Hematopoietic multipotent progenitor cell treated with erythropoietin and hydrocortisone succinate and interleukin-3 and kit ligand, for 6 days (in vitro differentiated cells): ENCODE data around the gene COMMD9.
A peak's percentile ranks its signal among the peaks of the same experiment; 100 is the strongest.
"Not testable (repeated sequence)": the region's sequence is repeated elsewhere in the genome, so short reads cannot be mapped to it uniquely, and the experiment has no call there.

Experiments used
- DNase-seq: peaks from one replicate; pipeline ENCODE4 v3.0.0-alpha.2; 2015

COMMD9 gene

DNA sequence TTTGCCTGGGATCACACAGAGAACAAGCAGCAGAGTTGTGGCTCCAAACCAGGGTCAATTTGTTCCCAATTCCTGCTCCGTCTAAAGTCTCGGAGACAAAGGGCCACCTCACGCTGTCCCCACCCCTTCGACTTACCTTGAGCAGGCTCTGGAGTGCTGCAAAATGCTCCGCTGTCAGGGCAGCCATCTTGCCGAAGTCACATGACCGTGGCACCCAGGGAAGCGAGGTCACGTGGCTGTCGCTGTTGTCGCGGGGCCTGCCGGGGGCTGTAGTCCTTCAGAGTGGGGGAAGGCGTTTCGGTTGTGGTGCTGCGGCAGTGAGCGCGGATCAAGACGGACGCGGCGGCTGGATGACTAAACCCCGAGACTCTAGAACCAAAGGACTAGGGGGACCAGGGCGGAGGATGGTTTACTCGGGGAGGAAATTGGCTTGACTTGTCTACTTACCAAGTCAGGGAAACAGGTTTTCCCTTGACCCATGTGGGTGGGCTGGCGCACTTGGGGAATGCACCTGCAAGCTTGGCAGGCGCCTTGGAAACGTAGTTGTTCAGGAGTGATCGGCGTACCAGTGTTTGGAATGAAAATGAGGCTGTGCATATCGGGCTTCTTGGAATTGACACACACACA is at the start of gene COMMD9:
Gene COMMD9 (minus strand): TSS at position 199 of the 627 bp plus-strand sequence. CDS start 12 bp downstream, at position 187.
- peak; percentile 97 for DNase-seq

DNA sequence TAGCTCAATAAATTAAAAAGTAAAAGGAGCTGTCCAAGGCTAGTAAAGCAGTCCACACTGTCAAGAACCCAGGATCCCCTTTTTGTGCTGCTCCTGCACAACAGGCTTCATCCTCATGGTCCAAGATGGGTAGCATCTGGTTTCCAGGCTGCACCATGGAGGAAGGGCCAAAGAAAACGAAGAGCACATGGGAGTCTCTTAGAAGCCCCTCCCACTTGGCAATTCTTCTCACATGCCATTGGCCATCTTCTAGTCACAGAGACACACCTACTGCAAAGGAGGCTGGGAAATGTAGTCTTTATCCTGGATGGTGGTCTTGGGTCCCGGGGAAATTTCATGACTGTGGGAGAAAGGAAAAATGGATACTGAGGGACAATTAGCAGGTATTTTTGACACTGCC is 44.7 kb upstream of the COMMD9 start:
- DNase-seq = peak; percentile 59

DNA sequence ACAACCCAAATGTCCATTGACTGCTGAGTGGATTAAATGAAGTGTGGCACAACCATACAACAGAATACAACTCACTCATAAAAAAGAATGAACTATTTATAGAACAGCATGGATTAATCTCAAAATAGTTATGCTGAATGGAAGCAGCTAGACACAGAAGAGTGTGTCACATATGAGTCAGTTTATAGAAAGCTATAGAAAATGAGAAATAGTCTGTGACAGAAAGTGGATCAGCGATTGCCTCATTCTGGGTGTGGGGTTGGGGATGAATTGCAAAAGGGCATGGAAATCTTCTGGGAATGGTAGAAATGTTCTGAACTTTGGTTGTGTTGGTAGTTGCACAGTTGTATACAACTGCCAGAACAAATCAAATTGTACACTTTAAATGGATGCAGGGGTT is 44.2 kb upstream of the COMMD9 start:
- DNase-seq = no peak

DNA sequence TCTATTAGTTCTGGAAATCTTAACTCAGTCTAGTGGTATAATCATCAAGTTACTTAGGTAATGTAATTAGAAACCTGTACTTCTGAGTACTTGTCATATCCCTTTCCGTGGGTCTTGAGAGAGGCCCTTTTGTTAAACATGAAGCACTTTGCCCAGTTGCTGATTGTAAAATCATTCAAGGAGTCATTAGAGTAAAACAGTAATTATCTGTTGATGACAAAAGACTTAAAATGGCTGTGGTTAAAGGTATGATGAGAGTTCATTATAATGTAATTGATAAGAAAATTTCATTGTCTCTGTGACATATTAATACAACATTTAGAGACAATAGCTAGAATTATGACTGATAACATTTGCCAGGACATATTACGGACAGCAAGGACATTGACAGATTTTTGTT is 41.2 kb upstream of the COMMD9 start:
- no peak for DNase-seq

DNA sequence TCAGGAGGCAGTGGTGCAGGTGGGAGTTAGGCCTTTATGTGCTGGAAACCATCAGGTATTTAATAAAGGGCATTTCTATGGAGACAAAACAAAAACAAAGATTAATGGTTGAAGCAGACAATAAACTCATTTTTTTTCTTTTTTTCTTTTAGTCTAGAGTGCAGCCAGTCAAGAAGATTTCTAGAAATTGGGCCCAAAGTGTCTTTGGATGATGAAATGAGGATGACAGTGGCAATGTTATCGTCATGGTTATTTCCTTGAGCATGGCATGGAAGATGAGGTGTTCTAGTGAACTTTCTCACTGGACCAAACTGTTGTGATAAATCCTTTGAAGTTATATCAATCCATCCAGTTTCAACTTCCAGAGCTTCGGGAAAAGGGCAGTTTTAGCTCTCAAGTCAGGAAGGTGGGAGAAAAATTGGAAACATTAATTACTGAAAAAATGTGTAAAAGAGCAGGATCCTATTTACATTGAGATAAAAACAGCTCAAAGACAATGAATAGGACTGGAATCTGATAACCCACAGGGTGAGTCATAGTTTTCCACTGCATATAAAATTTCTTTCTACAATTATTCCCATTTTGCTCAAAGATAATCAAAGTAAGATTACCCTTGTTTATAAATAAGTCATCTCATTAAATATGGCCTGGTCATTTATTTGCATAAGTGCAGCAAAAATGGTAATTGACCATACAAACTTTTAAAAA is 39.9 kb upstream of the COMMD9 start:
- DNase-seq = no peak

DNA sequence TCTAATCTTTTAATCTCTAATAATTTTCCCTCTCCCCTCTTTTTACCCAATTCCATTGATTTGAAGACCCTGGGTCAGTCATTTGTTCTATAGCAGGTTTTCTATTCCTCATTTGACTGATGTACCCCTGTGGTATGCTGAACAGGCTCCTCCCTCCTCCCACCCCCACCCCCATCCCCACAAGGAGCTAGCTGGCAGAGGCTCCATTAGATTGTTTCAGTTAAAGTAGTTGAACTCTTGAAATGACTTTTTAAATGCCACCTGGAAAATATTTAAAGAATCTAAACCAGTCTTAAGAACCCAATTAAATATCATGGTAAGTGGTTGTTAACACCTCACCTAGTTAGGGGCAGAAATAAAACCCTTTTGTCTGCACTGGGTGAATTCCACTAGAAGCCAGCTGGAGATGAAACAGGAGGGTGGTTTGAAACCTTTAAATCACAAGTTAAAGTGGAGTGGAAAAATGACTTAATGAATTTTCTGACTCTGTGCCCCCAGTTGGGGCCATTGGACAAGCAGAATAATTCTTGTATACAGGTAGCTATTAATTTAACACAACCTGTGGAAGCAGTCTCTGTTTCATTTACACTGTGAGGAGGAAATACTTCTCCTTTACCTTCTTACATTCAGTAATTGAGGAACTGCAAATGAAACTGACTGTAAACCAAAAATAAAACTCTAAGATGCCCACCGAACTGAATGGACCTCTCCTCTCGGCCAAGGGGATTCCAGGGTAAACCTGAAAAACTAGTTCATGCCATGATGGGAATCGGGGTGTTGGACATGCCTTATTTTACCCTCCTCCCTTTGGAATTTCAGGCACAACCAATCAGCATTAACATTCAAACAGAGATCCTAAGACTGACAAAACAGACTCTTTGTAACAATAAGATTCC is 37.5 kb upstream of the COMMD9 start:
- no peak for DNase-seq

DNA sequence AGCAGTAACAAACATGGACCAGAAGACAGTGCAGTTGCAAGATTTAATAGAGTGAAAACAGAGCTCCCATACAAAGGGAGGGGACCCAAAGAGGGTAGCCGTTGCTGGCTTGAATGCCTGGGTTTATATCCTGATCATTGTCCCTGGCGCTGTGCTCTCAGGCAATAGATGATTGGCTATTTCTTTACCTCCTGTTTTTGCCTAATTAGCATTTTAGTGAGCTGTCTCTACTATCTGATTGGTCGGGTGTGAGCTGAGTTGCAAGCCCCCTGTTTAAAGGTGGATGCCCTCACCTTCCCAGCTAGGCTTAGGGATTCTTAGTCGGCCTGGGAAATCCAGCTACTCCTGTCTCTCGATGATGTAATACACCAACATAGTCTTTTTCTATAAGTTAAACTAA is 36.2 kb upstream of the COMMD9 start:
- DNase-seq = not testable (repeated sequence)

DNA sequence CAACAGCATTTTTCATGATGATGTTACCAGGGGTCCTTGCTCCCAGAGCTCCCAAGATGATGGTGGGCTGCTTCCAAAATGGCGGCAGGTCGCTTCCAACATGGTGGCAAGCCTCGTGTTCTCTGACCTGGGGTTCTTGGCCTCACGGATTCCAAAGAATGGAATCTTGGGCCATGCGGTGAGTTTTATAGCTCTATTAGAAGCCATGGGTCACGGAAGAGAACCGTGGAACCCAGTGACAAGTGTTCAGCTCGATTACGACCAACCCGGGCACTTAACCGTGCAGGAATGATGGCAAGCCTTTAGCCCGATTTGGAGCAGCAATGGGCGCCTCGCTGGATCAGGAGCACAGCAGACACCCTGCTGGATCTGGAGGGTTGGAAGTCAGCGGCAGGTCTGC is 35.7 kb upstream of the COMMD9 start:
- DNase-seq = not testable (repeated sequence)

DNA sequence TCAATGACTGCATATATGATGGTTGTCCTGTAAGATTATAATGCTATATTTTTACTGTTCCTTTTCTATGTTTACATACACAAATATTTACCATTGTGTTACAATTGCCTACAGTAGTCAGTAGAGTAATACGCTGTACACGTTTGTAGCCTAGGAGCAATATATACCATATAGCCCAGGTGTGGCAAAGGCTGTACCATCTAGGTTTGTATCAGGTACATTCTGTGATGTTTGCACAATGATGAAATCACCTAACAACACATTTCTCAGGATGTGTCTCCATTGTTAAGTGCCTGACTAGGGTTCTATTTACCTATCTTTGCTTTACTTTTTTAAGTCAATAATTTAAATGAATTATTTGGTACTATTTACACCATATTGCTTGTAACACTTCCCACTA is 28.8 kb upstream of the COMMD9 start:
- no peak for DNase-seq

DNA sequence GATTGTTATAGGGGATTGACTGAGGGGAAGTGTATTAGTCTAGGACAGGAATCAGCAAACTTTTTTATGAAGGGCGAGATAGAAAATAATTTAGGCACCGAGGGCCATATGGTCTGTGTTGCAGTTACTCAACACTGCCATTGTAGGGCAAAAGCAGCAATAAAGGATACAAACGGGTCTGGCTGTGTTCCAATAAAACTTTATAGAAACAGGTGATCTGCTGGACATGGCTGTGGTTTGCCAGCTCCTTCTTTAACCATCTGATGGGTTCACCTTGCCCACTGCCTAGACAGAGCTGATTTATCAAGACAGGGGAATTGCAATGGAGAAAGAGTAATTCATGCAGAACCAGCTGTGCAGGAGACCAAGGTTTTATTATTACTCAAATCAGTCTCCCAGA is 26.8 kb upstream of the COMMD9 start:
- no peak for DNase-seq

DNA sequence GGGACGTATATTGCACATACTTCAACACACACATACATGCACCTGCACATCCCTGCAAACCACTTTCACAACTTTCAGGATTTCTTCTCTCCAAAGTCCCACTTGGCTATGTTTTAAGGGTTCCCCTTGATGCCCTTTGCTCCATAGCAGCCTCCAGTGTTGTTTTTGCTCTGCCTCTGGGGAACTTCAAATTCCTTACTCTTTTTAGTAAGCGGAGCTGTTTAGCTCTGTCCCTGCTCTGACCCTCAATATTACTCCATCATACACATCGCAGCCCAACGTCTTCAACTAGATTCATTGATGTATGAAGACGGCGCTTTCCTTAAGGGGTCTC is 25.2 kb upstream of the COMMD9 start:
- no peak for DNase-seq

DNA sequence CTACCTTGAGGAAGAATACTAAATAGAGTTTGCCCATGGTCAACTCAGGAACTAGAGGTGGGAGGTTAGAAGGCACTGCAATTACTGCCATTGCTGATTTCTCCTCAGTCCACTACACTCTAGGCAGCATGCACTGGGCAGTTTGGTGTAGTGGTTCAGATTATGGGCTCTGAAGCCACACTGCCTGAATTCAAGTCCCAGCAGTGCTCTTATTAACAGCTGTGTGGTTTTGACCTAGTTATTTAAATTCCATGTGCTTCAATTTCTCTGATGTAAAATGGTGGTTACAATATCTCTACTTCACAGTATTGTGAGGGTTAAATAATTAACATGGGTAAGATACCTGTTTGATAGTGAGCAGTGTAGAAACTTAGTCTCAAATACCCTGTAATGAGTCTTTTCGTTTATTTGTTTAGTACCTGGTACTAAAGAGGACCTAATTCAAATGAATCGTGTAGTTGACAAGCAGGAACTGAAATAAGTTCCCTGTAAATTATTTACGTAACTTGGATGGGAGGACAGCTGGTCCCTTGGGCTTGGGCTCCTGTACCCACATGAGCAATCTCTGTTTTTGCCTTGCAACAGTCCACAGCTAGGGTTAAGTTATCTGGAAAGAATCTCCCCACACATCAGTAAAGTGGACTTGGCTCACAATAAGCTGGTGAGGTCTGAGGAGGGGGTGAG is 24.7 kb upstream of the COMMD9 start:
- no peak for DNase-seq

DNA sequence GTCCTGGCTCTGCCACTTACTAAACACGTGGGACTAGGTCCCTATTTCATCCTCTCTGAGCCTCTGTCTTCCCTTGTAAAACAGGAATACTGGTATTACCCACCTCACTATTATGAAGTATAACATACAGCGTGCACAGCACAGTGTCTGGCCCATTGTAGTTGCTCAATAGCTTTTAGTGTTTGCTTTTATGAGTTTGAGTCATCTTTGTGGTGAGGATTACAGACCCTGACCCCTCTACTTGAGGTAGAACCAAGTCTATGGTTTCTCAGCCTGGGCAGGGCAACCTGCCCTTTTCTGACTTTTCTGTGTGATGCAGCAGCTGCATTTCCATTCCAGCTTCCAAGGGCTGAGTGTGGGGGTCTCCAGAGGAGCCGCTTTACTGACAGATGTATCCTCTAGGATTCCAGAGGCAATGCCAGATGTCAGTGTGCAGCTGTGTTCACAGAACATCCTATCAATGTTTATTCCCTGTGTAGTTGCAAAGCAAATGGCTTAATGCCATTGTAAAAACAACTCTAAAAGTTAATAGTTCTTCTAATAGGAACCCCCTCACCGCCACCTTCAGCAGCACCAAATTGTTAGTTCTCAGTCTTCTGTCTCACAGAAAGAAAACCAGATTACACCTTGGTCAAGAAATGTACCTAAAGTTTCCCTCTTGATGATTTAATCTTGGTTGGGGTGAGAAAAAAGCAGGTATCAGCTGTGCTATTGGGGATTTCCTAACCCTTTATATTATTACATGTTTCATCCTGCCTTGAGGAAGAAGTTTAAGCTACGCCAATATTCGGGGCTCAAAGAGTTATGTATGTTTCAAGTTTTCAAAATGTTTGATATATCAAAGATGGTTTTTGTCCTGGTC is 23.6 kb upstream of the COMMD9 start:
- DNase-seq = no peak

DNA sequence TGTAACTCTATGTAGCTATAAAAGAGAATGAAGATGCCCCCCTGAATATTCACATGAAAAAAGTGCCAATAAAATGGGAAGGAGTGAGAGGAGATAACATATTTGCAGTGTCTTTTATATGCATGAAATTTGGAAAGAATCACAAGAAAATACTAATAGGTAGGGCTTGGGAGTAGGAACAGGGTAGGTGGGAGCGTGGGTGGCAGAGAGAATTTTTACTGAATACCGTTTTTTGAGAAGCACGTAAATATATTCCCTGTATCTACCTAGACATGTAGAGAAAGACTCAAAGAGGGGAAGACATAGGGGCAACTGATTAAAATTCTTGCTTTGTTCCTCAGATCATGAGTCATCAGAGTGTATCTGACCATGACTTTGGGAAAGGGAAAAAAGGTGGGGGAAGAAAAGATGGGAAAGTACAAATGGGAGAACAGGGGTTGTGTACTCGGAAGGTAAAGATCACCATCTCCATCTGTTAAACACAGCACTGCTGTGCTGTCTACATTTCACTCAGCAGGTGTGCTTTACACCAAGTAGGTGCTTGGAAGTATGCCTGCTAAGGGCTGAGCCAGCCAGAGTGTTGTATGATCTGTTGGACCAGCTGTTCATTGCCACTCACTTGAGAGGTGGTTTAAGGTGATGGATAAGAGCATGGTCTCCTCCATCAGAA is 22.8 kb upstream of the COMMD9 start:
- no peak for DNase-seq

DNA sequence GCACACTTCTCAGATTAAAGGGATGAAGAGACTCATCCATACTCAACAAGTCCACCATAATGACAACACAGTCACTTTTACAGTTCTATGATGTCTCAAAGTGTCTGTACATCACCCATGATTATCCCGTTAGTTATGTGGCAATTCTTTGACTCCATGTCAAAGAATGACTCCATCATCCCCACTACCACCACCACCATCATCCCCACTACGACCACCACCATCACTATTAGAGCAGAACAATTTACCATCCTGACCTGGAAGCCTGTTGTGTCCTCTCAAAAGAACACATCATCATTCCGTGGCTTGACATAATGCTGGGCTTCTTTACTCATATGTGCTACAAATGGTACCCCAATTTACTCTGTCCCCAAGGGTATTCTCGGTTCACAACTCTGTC is 20.6 kb upstream of the COMMD9 start:
- no peak for DNase-seq

DNA sequence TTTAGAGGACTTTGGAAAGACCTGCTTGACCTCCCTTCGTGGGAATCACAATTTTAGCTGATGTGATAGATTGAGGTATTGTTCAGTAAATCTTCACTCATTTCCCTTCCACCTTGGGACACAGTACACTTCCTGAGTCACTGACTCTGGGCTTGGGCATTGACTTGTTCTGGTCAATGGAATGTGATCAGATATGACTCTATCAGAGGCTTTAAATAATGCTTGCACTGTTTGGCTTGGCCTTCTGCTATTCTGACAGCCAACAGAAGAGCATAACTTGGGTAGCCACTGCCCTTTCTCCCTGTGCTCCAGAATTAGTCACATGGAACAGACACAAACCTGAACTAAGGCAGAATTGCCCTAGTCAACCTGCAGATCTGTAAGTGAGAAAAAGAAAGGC is 19.4 kb upstream of the COMMD9 start:
- DNase-seq = no peak

DNA sequence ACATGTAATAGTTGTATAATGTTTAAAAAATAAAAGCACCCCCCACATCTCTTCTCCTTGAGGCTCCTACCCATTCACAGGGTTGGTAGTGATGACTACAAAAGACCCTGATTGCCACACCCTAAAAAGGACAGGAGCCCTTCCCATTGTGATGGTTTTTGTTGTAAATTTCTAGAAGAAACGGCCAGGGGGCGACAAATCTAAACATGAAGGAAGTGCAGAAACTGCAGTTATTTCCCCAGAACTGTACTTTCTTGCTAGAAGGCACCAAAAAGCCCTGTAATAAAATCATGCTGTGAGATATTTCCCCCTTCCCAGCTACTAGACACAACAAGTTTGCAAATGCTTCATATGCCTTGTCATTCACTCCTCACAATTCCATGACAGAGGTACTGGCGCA is 17.7 kb upstream of the COMMD9 start:
- DNase-seq = peak; percentile 63

DNA sequence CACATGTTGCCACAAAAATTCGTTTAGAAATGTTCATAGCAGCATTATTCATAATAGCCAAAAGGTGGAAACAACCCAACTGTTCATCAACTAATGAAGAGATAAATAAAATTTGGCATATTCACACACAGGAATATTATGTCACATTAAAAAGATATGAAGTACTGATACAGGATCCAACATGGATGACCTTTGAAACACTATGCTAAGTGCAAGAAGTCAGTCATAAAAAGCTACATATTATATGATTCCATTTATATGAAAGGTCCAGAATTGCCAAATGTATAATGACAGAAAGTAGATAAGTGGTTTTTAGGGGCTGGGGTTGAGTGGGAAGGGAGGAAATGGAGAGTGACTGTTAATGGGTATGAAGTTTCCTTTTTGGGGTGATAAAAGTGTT is 15.8 kb upstream of the COMMD9 start:
- DNase-seq = no peak

DNA sequence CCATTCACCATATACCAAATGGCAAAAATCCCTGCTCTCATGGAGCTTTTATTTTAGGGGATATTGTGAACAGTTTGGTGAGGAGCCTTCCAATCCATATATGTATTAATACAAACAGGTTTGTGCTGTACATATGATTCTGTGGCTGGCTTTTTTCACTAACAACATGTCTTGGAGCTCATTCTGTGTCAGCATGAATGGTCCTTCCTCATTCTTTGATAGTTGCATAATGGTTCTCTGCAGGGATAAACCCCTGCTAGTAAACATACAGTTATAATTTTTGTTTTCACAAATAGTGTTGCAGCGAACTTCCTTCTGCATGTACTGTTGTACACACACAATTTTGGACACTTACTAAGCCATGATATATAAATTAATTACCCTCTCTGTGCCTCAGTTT is 15.1 kb upstream of the COMMD9 start:
- peak; percentile 21 for DNase-seq

DNA sequence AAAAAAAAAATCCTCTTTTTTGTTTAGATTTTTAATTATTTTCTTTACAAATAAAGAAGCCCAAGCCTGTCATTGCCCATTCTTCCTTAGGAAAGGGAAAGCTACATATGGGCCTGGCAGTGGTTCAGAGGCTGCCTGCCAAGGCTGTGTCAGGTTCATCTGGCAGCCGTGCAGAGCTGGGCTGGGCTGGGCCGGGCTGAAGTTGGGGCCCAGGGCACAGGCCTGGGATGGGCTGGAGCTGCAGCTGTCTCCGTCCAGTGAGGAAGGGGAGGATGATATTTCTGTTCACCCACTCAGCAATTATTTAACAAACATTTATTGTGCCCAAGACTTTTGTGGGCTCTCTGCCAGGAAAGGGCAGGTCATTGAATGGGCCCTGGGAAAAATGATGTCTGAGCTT is 11.4 kb upstream of the COMMD9 start:
- no peak for DNase-seq

DNA sequence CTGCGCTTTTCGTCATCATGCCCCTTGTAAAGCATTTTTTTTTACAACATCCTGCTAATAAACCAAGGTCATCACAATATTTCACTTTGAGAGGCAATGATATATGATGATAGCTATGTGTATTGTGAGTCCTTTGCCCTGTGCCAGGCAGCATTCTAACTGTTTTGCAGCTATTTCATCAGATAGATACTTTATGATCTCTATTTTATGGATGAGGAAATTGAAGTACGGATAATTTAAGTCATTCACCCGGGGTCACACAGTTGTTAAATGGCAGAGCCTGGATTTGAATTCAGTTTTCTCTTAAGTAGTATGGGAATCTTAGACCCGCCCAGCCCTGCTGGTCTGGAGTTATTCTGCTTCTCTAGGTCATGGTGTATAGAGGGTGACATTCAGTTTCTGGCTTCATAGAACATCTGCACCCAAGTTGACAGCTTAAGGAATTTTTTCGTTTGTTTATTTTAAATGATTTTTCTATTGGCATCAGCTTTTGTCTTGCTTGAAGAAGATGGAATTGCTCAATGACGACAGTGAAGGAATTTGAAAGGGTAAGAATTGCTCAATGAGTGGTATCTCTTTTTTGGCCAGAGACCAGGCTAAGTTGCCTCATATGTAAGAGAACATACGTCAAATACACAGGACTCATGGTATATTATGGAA is 7.8 kb upstream of the COMMD9 start:
- DNase-seq = peak; percentile 53
